Endodermal cell (in vitro differentiated cells): ENCODE results near the gene RASD1. TPM values are rescaled to one million over a fixed set of nuclear protein-coding genes. Genes with fewer than 3 reads are reported as not detected.
A peak's percentile ranks its signal among the peaks of the same experiment; 100 is the strongest.

Experiments used
- DNase-seq: peaks from one replicate; pipeline ENCODE4 v3.0.0-alpha.2; 2017
- H3K27ac ChIP-seq: 2 replicates; pipeline ENCODE4 v1.5.1; 2013; ENCODE audit warnings: mild to moderate bottlenecking, low read depth, low read length, moderate library complexity
- H3K27me3 ChIP-seq: 2 replicates; pipeline ENCODE4 v1.6.1; 2013; ENCODE audit warnings: mild to moderate bottlenecking, low read length, moderate library complexity; ENCODE audit not compliant: insufficient read depth, control insufficient read depth, poor library complexity, severe bottlenecking
- H3K36me3 ChIP-seq: 2 replicates; pipeline ENCODE4 v1.7.0; 2013; ENCODE audit warnings: mild to moderate bottlenecking, low read length, moderate library complexity; ENCODE audit not compliant: control insufficient read depth, insufficient read depth
- H3K4me1 ChIP-seq: one replicate; pipeline ENCODE4 v1.7.0; 2013; ENCODE audit warnings: low read length; ENCODE audit not compliant: control insufficient read depth, insufficient read depth
- H3K4me3 ChIP-seq: 2 replicates; pipeline ENCODE4 v1.5.1; 2013; ENCODE audit warnings: mild to moderate bottlenecking, low read length, moderate library complexity
- H3K9ac ChIP-seq: 2 replicates; pipeline ENCODE4 v1.6.1; 2013; ENCODE audit warnings: mild to moderate bottlenecking, low read length, moderate library complexity; ENCODE audit not compliant: poor library complexity, severe bottlenecking; ENCODE audit errors: extremely low read depth
- H3K9me3 ChIP-seq: 2 replicates; pipeline ENCODE4 v1.6.1; 2013; ENCODE audit warnings: mild to moderate bottlenecking, low read length, moderate library complexity; ENCODE audit not compliant: control insufficient read depth
- H3K27ac Mint-ChIP-seq: 2 replicates; pipeline ENCODE4 v1.8.0; 2020; ENCODE audit warnings: mixed read lengths
- H3K27me3 Mint-ChIP-seq: 2 replicates; pipeline ENCODE4 v1.8.0; 2021; ENCODE audit warnings: mild to moderate bottlenecking, mixed read lengths; ENCODE audit not compliant: insufficient read depth
- H3K36me3 Mint-ChIP-seq: 2 replicates; pipeline ENCODE4 v1.8.0; 2020; ENCODE audit warnings: low read depth, mixed read lengths
- H3K4me1 Mint-ChIP-seq: 2 replicates; pipeline ENCODE4 v1.8.0; 2020; ENCODE audit warnings: mixed read lengths
- H3K4me3 Mint-ChIP-seq: 2 replicates; pipeline ENCODE4 v1.8.0; 2020; ENCODE audit warnings: mild to moderate bottlenecking, moderate library complexity, mixed read lengths
- H3K9me3 Mint-ChIP-seq: 2 replicates; pipeline ENCODE4 v1.8.0; 2020; ENCODE audit warnings: mild to moderate bottlenecking, mixed read lengths
- WGBS, 2 experiments: methylation state at CpG; one replicate each; pipeline versions ENCODE4 v1.1.5 to v1.1.7; 2013; ENCODE audit warnings: missing lambda C conversion rate in 2 of 2, mixed read lengths in 1 of 2; ENCODE audit not compliant: insufficient coverage in 1 of 2, insufficient read length in 1 of 2; 5-methylcytosine and 5-hydroxymethylcytosine counted together
- long read RNA-seq, 4 experiments: library from polyadenylated mRNA in 2 of 4; library from RNA in 1 of 4; library from capped mRNA in 1 of 4; stranded (forward) in 3 of 4; unstranded in 1 of 4; transcript quantifications; one replicate each; pipeline ENCODE4 v2.0.0, GENCODE V29; 2020 to 2021; ENCODE audit warnings: inconsistent platforms in 1 of 4
- polyA plus RNA-seq, 2 experiments: library from polyadenylated mRNA; stranded (reverse); fragments of 50-300 nt; gene quantifications; one replicate each; pipeline ENCODE4 v1.2.3, GENCODE V29; 2013
- total RNA-seq, 2 donors: library from RNA; stranded (reverse); fragmentation: NEBNext Ultra II Directional in 1 of 2; extraction: Animal tissue kit (Norgen Biotek cat#: 25700) in 1 of 2; gene quantifications; 2 replicates in 1 of 2; 3 replicates in 1 of 2; pipeline ENCODE4 v1.2.1, GENCODE V29; 2021
- TF ChIP-seq, protein P1 (sequence below): fragments of 200-600 bp; sonication (generic); conservative IDR thresholded peaks from 2 replicates; pipeline ENCODE4 v1.5.0; 2021; ENCODE audit warnings: antibody characterized with exemption, mild to moderate bottlenecking

Gene RASD1, protein sequence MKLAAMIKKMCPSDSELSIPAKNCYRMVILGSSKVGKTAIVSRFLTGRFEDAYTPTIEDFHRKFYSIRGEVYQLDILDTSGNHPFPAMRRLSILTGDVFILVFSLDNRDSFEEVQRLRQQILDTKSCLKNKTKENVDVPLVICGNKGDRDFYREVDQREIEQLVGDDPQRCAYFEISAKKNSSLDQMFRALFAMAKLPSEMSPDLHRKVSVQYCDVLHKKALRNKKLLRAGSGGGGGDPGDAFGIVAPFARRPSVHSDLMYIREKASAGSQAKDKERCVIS
- 1 to 10 TPM; 1.9 to 2.5 TPM for total RNA-seq
- 3.0 TPM for polyA plus RNA-seq (2013, experiment 1 of 2)
- 2.8 TPM for polyA plus RNA-seq (2013, experiment 2 of 2)
- long read RNA-seq, experiment 1, partial matches to known transcripts = 0 of 1 reads
- long read RNA-seq, experiment 1, other reads (novel, unspliced or antisense) = 0 of 1 reads
- long read RNA-seq, experiment 2, transcript RASD1-201 (2 exons, 1,746 nt) = major isoform, 10 of 10 reads
- long read RNA-seq, experiment 2, partial matches to known transcripts = 0 of 10 reads
- long read RNA-seq, experiment 2, other reads (novel, unspliced or antisense) = 0 of 10 reads
- long read RNA-seq, experiment 3, transcript RASD1-201 (2 exons, 1,746 nt) = major isoform, 5 of 5 reads
- long read RNA-seq, experiment 3, partial matches to known transcripts = 0 of 5 reads
- long read RNA-seq, experiment 3, other reads (novel, unspliced or antisense) = 0 of 5 reads
- long read RNA-seq, experiment 4 = 0 reads

DNA sequence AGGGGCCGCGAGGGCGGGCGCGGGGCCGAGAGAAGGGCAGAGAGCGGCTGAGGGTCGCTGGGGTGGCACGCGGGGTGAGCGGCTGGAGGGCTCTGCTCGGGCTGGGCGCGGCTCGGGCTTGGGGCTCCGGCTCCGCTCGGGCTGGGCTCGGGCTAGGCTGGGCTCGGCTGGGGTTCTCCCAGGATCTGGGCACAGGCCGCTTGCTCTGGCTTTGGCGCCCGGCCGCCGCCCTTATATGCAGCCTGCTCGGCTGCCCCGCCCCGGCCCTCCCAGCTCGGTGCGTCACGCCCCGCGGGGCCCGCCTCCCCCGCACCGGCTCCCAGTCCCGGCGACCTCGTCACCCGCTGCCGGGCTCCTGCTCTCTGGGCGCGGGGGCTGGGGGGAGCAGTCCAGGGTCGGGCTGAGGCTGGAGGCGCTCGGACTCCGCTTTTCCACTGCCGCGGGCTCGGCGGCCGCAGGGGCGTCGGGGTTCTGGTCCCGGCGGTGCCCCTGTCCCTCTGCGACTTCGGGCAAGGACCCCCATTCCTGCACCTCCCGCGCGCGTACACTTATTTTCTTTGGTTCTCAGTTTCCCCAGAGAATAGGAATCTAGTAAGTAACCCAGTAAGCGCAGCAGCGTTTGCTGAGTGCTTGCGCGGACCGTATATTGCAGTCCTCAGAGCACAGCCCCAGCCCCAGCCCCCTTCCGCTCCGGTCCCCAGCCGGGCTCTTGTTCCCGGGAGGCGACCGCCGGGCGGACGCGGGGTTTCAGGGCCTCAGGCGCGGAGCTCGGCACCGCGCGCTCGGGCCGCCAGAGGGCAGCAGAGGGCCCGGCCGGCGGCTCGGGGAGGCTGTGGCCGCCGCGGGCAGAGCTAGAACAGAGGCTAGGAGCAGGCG lies at the start of gene RASD1:
Gene RASD1 (minus strand): TSS at position 207 of the 876 bp plus-strand sequence. CDS start 214 bp downstream, outside the sequence.
- Histone ChIP-seq H3K9me3 (no peaks in the 10 kb centered on the region), H3K4me3 (peak within 1 kb of the TSS; percentile 77), H3K27ac (no peak within 1 kb of the TSS), H3K4me1 (no peaks in the 10 kb centered on the region), H3K27me3 (peaks cover 19% of the 10 kb centered on the region), H3K9ac (peak within 1 kb of the TSS; percentile 54), H3K36me3 (peaks cover 10% of the 10 kb centered on the region)
- TF ChIP-seq, protein P1, sequence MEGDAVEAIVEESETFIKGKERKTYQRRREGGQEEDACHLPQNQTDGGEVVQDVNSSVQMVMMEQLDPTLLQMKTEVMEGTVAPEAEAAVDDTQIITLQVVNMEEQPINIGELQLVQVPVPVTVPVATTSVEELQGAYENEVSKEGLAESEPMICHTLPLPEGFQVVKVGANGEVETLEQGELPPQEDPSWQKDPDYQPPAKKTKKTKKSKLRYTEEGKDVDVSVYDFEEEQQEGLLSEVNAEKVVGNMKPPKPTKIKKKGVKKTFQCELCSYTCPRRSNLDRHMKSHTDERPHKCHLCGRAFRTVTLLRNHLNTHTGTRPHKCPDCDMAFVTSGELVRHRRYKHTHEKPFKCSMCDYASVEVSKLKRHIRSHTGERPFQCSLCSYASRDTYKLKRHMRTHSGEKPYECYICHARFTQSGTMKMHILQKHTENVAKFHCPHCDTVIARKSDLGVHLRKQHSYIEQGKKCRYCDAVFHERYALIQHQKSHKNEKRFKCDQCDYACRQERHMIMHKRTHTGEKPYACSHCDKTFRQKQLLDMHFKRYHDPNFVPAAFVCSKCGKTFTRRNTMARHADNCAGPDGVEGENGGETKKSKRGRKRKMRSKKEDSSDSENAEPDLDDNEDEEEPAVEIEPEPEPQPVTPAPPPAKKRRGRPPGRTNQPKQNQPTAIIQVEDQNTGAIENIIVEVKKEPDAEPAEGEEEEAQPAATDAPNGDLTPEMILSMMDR = peak; percentile 98
- H3K27me3 Mint-ChIP-seq = peaks cover 28% of the 10 kb centered on the region
- peak within 1 kb of the TSS; percentile 24 for H3K27ac Mint-ChIP-seq
- H3K4me3 Mint-ChIP-seq = peak within 1 kb of the TSS; percentile 55
- H3K4me1 Mint-ChIP-seq = peaks cover 32% of the 10 kb centered on the region
- no peaks in the 10 kb centered on the region for H3K9me3 Mint-ChIP-seq
- H3K36me3 Mint-ChIP-seq = peaks cover 14% of the 10 kb centered on the region
- DNase-seq = peak; percentile 97
- 0 to 1% methylated on average over 34 to 93 of the region's 93 CpGs for WGBS, 2 experiments

DNA sequence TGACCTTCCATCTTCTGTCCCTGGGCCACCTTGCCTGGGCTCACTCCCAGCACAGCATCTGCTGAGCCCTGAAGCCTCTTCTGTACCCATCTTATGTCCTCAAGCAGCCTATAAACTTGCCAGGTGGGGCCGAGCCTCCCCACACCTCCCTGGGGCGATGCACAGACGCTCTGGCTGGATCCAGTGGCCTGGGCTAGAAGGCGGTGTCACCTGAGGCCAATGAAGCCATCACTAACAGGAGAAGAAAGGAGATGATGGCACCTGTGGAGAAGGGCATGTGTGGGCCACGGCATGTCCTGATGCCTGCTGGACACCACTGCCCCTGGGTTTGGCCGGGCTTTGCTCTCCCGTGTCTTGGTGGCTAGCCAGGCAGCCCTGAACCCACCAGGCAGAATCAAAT lies 49.8 kb upstream of the RASD1 start:
- H3K4me1 Mint-ChIP-seq = no peaks in the 10 kb centered on the region
- whole genome bisulfite sequencing, 2 experiments = 93 to 100% methylated on average over 2 to 7 of the region's 7 CpGs
- no peak overlapping the region for H3K27ac ChIP-seq

More for the DNA sequence above, 49.8 kb upstream of the RASD1 start:
- Mint-ChIP-seq H3K9me3 (no peaks in the 10 kb centered on the region), H3K4me3 (no peak overlapping the region), H3K27me3 (no peaks in the 10 kb centered on the region), H3K36me3 (no peaks in the 10 kb centered on the region), H3K27ac (no peak overlapping the region)
- TF ChIP-seq, protein P1 = no peak
- no peaks in the 10 kb centered on the region for H3K36me3 ChIP-seq
- no peak overlapping the region for H3K9ac ChIP-seq
- no peaks in the 10 kb centered on the region for H3K27me3 ChIP-seq
- DNase-seq = no peak
- no peak overlapping the region for H3K4me3 ChIP-seq
- H3K9me3 ChIP-seq = no peaks in the 10 kb centered on the region
- no peaks in the 10 kb centered on the region for H3K4me1 ChIP-seq
